Gastrocnemius medialis (tissue), 4 donors: Measurements from ENCODE around the gene TRMT61A. TPM values are rescaled to one million over a fixed set of nuclear protein-coding genes. Genes with fewer than 3 reads are reported as not detected.

Experiments used
- ATAC-seq, 2 donors: fragments of 150-250 bp; one replicate each; pipeline ENCODE4 v1.9.1; 2016
- DNase-seq, 2 donors: peaks; one replicate each; pipeline ENCODE4 v3.0.0-alpha.2; 2019
- H3K27ac ChIP-seq, 4 donors: fragments of 200-600 bp; sonication (generic); 1 replicate in 1 of 4; 2 replicates in 3 of 4; pipeline ENCODE4 v1.5.1; 2016 to 2018; ENCODE audit warnings: mild to moderate bottlenecking in 2 of 4, moderate library complexity in 1 of 4
- H3K27me3 ChIP-seq, 3 donors: fragments of 200-600 bp; sonication (generic) in 2 of 3; 1 replicate in 1 of 3; 2 replicates in 2 of 3; pipeline versions ENCODE4 v1.5.1 to v1.6.0; 2016 to 2019; ENCODE audit warnings: mild to moderate bottlenecking in 1 of 3, moderate library complexity in 1 of 3
- H3K36me3 ChIP-seq, 2 donors: fragments of 200-600 bp; sonication (generic) in 1 of 2; one replicate each; pipeline ENCODE4 v1.5.1; 2017 to 2018
- H3K4me1 ChIP-seq, 2 donors: fragments of 200-600 bp; sonication (generic) in 1 of 2; one replicate each; pipeline ENCODE4 v1.5.1; 2016 to 2017; ENCODE audit warnings: mild to moderate bottlenecking in 2 of 2
- H3K4me3 ChIP-seq, 4 donors: fragments of 200-600 bp; sonication (generic) in 3 of 4; 1 replicate in 1 of 4; 2 replicates in 3 of 4; pipeline ENCODE4 v1.5.1; 2016 to 2019; ENCODE audit warnings: mild to moderate bottlenecking in 2 of 4
- H3K9me3 ChIP-seq, 3 donors: fragments of 200-600 bp; sonication (generic) in 2 of 3; 1 replicate in 1 of 3; 2 replicates in 2 of 3; pipeline ENCODE4 v1.5.1; 2016 to 2019
- POLR2A ChIP-seq, 2 donors: fragments of 450-650 bp; IDR thresholded peaks; one replicate each; pipeline ENCODE4 v1.6.1; 2017; ENCODE audit warnings: antibody characterized with exemption in 2 of 2, mild to moderate bottlenecking in 2 of 2, moderate library complexity in 2 of 2
- in situ Hi-C, 4 donors: fragments of 200-750 bp; cut with MboI; loops; one replicate each; pipeline versions ENCODE4 v1.15.0 to v1.8.0; 2017; ENCODE audit warnings: low sequenced_read_pairs in 4 of 4
- intact Hi-C: fragments of 100-400 bp; cut with DNase I; formaldehyde crosslinking; loops from one replicate; pipeline ENCODE4 v1.15.1; 2023; ENCODE audit warnings: low total_unique reads
- total RNA-seq, 4 donors: library from RNA; depleted of rRNA; stranded (reverse); fragments of >200 nt; gene quantifications; one replicate each; pipeline versions ENCODE4 v1.1.0 to v1.2.3, GENCODE V29; 2016
- TF ChIP-seq, protein P1 (sequence below), 5 experiments: fragments of 450-650 bp in 3 of 5; fragments of 200-600 bp in 2 of 5; sonication (generic) in 2 of 5; IDR thresholded peaks in 4 of 5; conservative IDR thresholded peaks in 1 of 5; 1 replicate in 4 of 5; 2 replicates in 1 of 5; pipeline ENCODE4 v1.5.1; 2016 to 2019; ENCODE audit warnings: antibody characterized with exemption in 5 of 5, mild to moderate bottlenecking in 3 of 5, moderate library complexity in 3 of 5

Gene TRMT61A
- total RNA-seq, 4 donors from 2014 or later, result 8.3 to 11.0 (median 9.6) TPM

DNA sequence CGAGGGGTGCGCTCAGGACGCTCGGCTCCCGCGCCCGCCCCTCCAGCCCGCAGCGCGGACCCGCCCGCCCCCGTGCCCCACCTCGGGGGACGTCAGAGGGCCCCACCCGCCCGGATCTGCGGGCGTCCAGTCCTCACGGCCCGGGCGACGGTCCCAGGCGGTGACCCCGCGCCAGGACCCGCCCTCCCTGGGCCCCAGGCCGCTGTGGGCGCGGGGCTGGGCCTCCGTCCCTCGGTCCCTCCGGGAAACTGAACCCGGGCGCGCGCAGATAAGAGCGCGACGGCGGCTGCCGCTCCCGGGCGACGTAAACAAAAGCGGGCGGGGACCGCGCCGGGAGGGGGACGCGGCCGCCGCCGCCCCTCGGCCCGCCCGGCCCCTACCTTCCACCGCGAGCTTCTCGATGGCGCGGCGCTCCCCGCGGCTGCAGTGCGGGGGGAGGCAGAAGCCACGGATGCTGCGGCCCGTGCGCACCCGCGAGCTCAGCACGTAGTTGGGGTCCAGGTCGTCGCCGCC lies 7.5 kb upstream of the TRMT61A start:
- TF ChIP-seq POLR2A (IDR thresholded peaks at IDR 0.05), result no peak
- TF ChIP-seq, protein P1, sequence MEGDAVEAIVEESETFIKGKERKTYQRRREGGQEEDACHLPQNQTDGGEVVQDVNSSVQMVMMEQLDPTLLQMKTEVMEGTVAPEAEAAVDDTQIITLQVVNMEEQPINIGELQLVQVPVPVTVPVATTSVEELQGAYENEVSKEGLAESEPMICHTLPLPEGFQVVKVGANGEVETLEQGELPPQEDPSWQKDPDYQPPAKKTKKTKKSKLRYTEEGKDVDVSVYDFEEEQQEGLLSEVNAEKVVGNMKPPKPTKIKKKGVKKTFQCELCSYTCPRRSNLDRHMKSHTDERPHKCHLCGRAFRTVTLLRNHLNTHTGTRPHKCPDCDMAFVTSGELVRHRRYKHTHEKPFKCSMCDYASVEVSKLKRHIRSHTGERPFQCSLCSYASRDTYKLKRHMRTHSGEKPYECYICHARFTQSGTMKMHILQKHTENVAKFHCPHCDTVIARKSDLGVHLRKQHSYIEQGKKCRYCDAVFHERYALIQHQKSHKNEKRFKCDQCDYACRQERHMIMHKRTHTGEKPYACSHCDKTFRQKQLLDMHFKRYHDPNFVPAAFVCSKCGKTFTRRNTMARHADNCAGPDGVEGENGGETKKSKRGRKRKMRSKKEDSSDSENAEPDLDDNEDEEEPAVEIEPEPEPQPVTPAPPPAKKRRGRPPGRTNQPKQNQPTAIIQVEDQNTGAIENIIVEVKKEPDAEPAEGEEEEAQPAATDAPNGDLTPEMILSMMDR (IDR thresholded peaks at IDR 0.05 in 4 of 5, conservative IDR thresholded peaks at IDR 0.05 in 1 of 5), result no peak
- no peak for DNase-seq
- Histone ChIP-seq H3K9me3 (no peaks in the 10 kb centered on the region), H3K4me3 (peak overlapping the region; percentile 49 to 59 (median 52)), H3K27ac (peak overlapping the region; percentile 18 to 66 (median 38)), H3K27me3 (peaks cover 0 to 23% (median 7%) of the 10 kb centered on the region in 3 donors), H3K4me1 (peaks cover 15 to 19% of the 10 kb centered on the region in 2 donors), H3K36me3 (no peaks in the 10 kb centered on the region)
- in situ Hi-C loops (no loop called here), intact Hi-C loops (no loop called here)
- peak; percentile 8 to 19 for ATAC-seq

DNA sequence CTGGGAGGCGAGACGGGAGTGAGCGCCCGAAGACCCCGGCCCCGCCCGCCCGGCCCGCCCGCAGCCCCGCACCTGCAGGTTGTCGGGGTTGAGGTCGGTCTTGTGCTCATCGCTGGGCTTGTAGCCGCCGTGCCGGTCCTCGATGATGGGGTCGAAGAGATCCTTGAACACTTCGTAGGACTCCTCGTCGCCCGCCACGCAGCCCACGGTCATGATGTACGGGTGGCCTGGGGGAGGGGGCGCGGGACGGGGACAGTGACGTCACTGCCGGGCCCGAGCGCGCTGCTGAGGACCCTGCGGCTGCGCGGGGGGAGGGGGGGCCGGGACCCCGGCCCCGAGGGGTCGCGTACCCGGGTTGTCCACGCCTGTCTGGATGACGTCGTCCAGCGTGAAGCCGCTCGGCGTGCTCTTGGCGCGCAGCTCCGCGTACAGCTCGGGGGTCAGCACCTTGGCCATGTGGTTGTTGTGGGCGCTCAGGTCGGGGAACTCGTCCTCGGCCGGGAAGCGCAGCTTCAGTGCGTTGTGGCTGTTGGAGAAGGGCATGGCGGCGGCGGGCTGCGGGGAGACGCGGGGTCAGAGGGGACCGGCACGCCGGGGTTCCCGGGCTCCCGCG lies 6.9 kb upstream of the TRMT61A start:
- Histone ChIP-seq H3K36me3 (no peaks in the 10 kb centered on the region), H3K9me3 (no peaks in the 10 kb centered on the region), H3K4me3 (peak overlapping the region; percentile 49 to 59 (median 52)), H3K27ac (peak overlapping the region in 3 of 4 donors; percentile 21 to 66 (median 56)), H3K4me1 (peaks cover 15 to 19% of the 10 kb centered on the region in 2 donors), H3K27me3 (peaks cover 0 to 23% (median 7%) of the 10 kb centered on the region in 3 donors)
- in situ Hi-C loops (no loop called here), intact Hi-C loops (no loop called here)
- TF ChIP-seq, protein P1 (IDR thresholded peaks at IDR 0.05 in 4 of 5, conservative IDR thresholded peaks at IDR 0.05 in 1 of 5), result no peak
- TF ChIP-seq POLR2A (IDR thresholded peaks at IDR 0.05), result no peak
- no peak for DNase-seq
- ATAC-seq, result peak in 1 of 2 donors; percentile 8

DNA sequence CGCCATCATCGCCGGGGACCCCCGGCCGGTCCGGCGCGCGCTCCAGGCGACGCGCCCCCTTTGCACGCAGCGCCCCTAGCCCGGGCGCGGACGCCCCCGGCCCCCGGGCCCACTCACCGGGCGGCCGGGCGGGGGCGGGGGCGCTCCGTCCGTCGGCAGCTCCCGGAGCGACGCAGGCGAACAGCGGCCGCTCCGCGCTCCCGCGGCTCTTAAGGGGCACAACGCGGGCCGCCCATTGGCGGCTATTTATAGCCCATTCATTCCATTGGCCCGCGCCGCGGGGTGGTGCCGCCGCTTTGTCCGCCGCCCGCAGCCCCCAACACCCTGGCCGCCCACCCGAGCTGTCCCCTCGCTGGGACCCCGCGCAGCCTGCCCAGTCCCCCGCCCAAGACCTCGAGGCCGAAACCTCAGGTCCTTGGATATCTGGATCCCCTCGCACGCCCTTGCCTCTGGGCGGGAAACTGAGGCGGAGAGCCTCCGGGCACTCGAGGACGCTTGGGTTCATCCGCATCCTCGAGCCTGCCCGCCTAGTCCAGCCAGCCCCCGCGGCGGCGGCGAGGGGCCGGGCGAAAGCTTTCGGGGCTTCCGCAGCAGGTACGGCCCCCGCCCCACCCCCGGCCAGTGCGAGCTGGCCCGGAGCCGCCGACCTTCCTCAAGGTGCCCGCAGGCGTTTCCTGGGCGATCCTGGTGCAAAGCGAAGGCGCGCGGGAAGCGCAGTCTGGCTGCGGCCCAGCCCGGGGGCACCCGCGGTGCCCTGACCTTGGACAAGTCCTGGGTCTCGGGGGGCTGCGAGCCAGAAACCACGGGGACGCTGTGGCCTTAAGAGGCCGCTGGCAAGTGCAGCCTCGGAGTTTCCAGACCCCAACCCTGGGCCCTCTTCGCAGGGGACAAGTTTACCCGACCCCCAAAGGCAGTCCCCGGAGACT lies 6.1 kb upstream of the TRMT61A start, which contains the start of gene CKB:
CKB (minus strand) TSS at position 182 of the 926 bp plus-strand sequence. CDS start 337 bp downstream, outside the sequence.
- H3K4me3 ChIP-seq, result peak within 1 kb of the TSS; percentile 50 to 68 (median 56)
- in situ Hi-C loops (no loop called here), intact Hi-C loops (no loop called here)
- H3K27ac ChIP-seq, result peak within 1 kb of the TSS; percentile 18 to 66 (median 38)
- peaks cover 0 to 23% (median 7%) of the 10 kb centered on the region in 3 donors for H3K27me3 ChIP-seq
- TF ChIP-seq, protein P1 (IDR thresholded peaks at IDR 0.05 in 4 of 5, conservative IDR thresholded peaks at IDR 0.05 in 1 of 5), result no peak
- peak; percentile 74 to 79 for TF ChIP-seq POLR2A (IDR thresholded peaks at IDR 0.05)
- H3K9me3 ChIP-seq, result no peaks in the 10 kb centered on the region
- no peaks in the 10 kb centered on the region for H3K36me3 ChIP-seq
- ATAC-seq (peak; percentile 33 to 38), DNase-seq (peak in 1 of 2 donors; percentile 66)
- H3K4me1 ChIP-seq, result peaks cover 15 to 21% of the 10 kb centered on the region in 2 donors

DNA sequence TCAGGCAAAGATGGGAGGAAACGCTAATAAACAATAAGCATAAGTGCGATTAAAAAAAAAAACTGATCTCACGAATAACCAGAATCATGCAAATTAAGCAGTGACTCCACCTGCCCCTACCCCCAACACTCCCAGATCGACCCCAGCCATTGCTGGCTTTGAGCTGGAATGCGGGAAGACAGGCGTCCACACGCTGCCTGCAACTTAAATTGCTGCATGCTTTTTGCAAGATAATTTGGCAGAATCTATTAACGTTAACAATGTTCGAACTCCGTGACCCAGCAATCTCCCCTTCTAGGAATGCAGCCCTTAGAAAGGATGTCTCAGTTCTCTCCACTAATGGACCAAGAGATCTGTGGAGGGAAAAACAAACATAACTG lies 5.4 kb upstream of the TRMT61A start:
- H3K4me3 ChIP-seq, result no peak overlapping the region
- H3K4me1 ChIP-seq, result peaks cover 18 to 22% of the 10 kb centered on the region in 2 donors
- no peaks in the 10 kb centered on the region for H3K36me3 ChIP-seq
- TF ChIP-seq, protein P1 (IDR thresholded peaks at IDR 0.05 in 4 of 5, conservative IDR thresholded peaks at IDR 0.05 in 1 of 5), result no peak
- TF ChIP-seq POLR2A (IDR thresholded peaks at IDR 0.05), result no peak
- intact Hi-C loops (no loop called here), in situ Hi-C loops (no loop called here)
- H3K9me3 ChIP-seq, result no peaks in the 10 kb centered on the region
- peaks cover 0 to 23% (median 7%) of the 10 kb centered on the region in 3 donors for H3K27me3 ChIP-seq
- no peak for DNase-seq
- no peak overlapping the region for H3K27ac ChIP-seq
- no peak for ATAC-seq
